Tibial nerve (tissue), 4 donors: ENCODE measurements around the gene NLRP7. TPM values are rescaled to one million over a fixed set of nuclear protein-coding genes. Genes with fewer than 3 reads are reported as not detected.
"Not testable (repeated sequence)": the region's sequence is repeated elsewhere in the genome, so short reads cannot be mapped to it uniquely, and the experiment has no call there.

Experiments used
- DNase-seq, 2 donors: peaks; one replicate each; pipeline ENCODE4 v3.0.0-alpha.2; 2019; ENCODE audit warnings: low spot score in 2 of 2
- H3K27ac ChIP-seq, 4 donors: fragments of 200-600 bp; sonication (generic) in 3 of 4; one replicate each; pipeline ENCODE4 v1.5.1; 2017 to 2019; ENCODE audit warnings: mild to moderate bottlenecking in 1 of 4
- H3K27me3 ChIP-seq, 2 donors: fragments of 200-600 bp; sonication (generic) in 1 of 2; one replicate each; pipeline versions ENCODE4 v1.5.1 to v1.6.0; 2017 to 2019
- H3K36me3 ChIP-seq, 3 donors: fragments of 200-600 bp; sonication (generic); one replicate each; pipeline ENCODE4 v1.5.1; 2018 to 2019
- H3K4me1 ChIP-seq, 4 donors: fragments of 200-600 bp; sonication (generic) in 3 of 4; one replicate each; pipeline ENCODE4 v1.5.1; 2017 to 2019
- H3K4me3 ChIP-seq, 4 donors: fragments of 200-600 bp; sonication (generic) in 3 of 4; one replicate each; pipeline ENCODE4 v1.5.1; 2017 to 2019; ENCODE audit warnings: mild to moderate bottlenecking in 1 of 4, moderate library complexity in 1 of 4
- H3K9me3 ChIP-seq, 4 donors: fragments of 200-600 bp; sonication (generic) in 3 of 4; one replicate each; pipeline ENCODE4 v1.5.1; 2017 to 2019
- CTCF ChIP-seq, 5 experiments: fragments of 200-600 bp in 3 of 5; fragments of 450-650 bp in 2 of 5; sonication (generic) in 3 of 5; IDR thresholded peaks; one replicate each; pipeline ENCODE4 v1.5.1; 2016 to 2019; ENCODE audit warnings: antibody characterized with exemption in 5 of 5, mild to moderate bottlenecking in 3 of 5, moderate library complexity in 2 of 5
- EP300 ChIP-seq, 2 donors: sonication (generic); formaldehyde crosslinking; IDR thresholded peaks; one replicate each; pipeline ENCODE4 v1.6.1; 2017; ENCODE audit warnings: antibody characterized with exemption in 2 of 2, mild to moderate bottlenecking in 1 of 2
- POLR2A ChIP-seq, 2 donors: fragments of 450-650 bp; IDR thresholded peaks; one replicate each; pipeline ENCODE4 v1.6.1; 2017; ENCODE audit warnings: antibody characterized with exemption in 2 of 2, mild to moderate bottlenecking in 2 of 2, moderate library complexity in 2 of 2
- WGBS, 2 donors: methylation state at CpG; one replicate each; pipeline ENCODE4 v1.1.5; 2018; 5-methylcytosine and 5-hydroxymethylcytosine counted together
- total RNA-seq, 4 donors: library from RNA; depleted of rRNA; stranded (reverse); fragments of >200 nt; gene quantifications; one replicate each; pipeline ENCODE4 v1.1.0, GENCODE V29; 2016

NLRP7 gene
- not detected for total RNA-seq

GRCh38 chr19:54947381-54947780, at the start of gene NLRP7:
TSS of gene NLRP7 (minus strand) at chr19:54947530.
- WGBS, 2 donors = 89% methylated on average over 8 of the region's 8 CpGs
- H3K4me1 ChIP-seq = no peaks in the 10 kb centered on the region
- H3K36me3 ChIP-seq = no peaks in the 10 kb centered on the region
- H3K4me3 ChIP-seq = no peak within 1 kb of the TSS
- no peaks in the 10 kb centered on the region for H3K27me3 ChIP-seq
- TF ChIP-seq POLR2A (IDR thresholded peaks at IDR 0.05) (no peak), CTCF (IDR thresholded peaks at IDR 0.05) (no peak), EP300 (IDR thresholded peaks at IDR 0.05) (no peak)
- H3K27ac ChIP-seq = no peak within 1 kb of the TSS
- peaks cover 0 to 17% (median 0%) of the 10 kb centered on the region in 4 donors for H3K9me3 ChIP-seq
- no peak for DNase-seq

GRCh38 chr19:54995561-54995960, 48.2 kb upstream of the NLRP7 start:
- WGBS, 2 donors = 73 to 78% methylated on average over 3 of the region's 3 CpGs
- Histone ChIP-seq H3K27me3 (no peaks in the 10 kb centered on the region), H3K4me1 (no peaks in the 10 kb centered on the region), H3K4me3 (no peak overlapping the region), H3K27ac (no peak overlapping the region), H3K36me3 (no peaks in the 10 kb centered on the region), H3K9me3 (peaks cover 0 to 15% (median 0%) of the 10 kb centered on the region in 4 donors)
- no peak for DNase-seq
- TF ChIP-seq POLR2A (IDR thresholded peaks at IDR 0.05) (no peak), EP300 (IDR thresholded peaks at IDR 0.05) (no peak), CTCF (IDR thresholded peaks at IDR 0.05) (no peak)

- WGBS, 2 donors = 86 to 92% methylated on average over 11 of the region's 11 CpGs
- H3K27ac ChIP-seq, DNase-seq, H3K36me3 ChIP-seq, H3K27me3 ChIP-seq, H3K4me3 ChIP-seq, H3K4me1 ChIP-seq: not testable (repeated sequence)
- peaks cover 0 to 24% (median 0%) of the 10 kb centered on the region in 4 donors for H3K9me3 ChIP-seq
Observed at GRCh38 chr19:54989531-54989930, 42.2 kb upstream of the NLRP7 start.

- not testable (repeated sequence) for H3K4me3 ChIP-seq, H3K4me1 ChIP-seq, H3K36me3 ChIP-seq, H3K27me3 ChIP-seq, H3K27ac ChIP-seq, DNase-seq
- peaks cover 0 to 28% (median 0%) of the 10 kb centered on the region in 4 donors for H3K9me3 ChIP-seq
- WGBS, 2 donors = 73 to 77% methylated on average over 13 to 17 of the region's 23 CpGs
Observed at GRCh38 chr19:54982562-54982961, 35.2 kb upstream of the NLRP7 start.

- peaks cover 0 to 19% (median 0%) of the 10 kb centered on the region in 4 donors for H3K9me3 ChIP-seq
- H3K27ac ChIP-seq, H3K4me1 ChIP-seq, H3K27me3 ChIP-seq, DNase-seq, H3K4me3 ChIP-seq, H3K36me3 ChIP-seq: not testable (repeated sequence)
- 83 to 84% methylated on average over 19 of the region's 19 CpGs for WGBS, 2 donors
Observed at GRCh38 chr19:54973229-54974090, 26.1 kb upstream of the NLRP7 start.

- H3K27ac ChIP-seq, H3K36me3 ChIP-seq, DNase-seq, H3K27me3 ChIP-seq, H3K4me3 ChIP-seq, H3K4me1 ChIP-seq: not testable (repeated sequence)
- H3K9me3 ChIP-seq = peaks cover 0 to 25% (median 0%) of the 10 kb centered on the region in 4 donors
- WGBS, 2 donors = 74 to 96% methylated on average over 4 to 5 of the region's 5 CpGs
Observed at GRCh38 chr19:54971446-54971845, 24.1 kb upstream of the NLRP7 start.

GRCh38 chr19:54969647-54970046, 22.3 kb upstream of the NLRP7 start:
- Histone ChIP-seq H3K4me3 (no peak overlapping the region), H3K27ac (no peak overlapping the region), H3K9me3 (peaks cover 0 to 26% (median 0%) of the 10 kb centered on the region in 4 donors), H3K4me1 (no peaks in the 10 kb centered on the region), H3K27me3 (no peaks in the 10 kb centered on the region), H3K36me3 (no peaks in the 10 kb centered on the region)
- WGBS, 2 donors = 55 to 91% methylated on average over 3 to 4 of the region's 4 CpGs
- DNase-seq = no peak
- TF ChIP-seq EP300 (IDR thresholded peaks at IDR 0.05) (no peak), CTCF (IDR thresholded peaks at IDR 0.05) (no peak), POLR2A (IDR thresholded peaks at IDR 0.05) (no peak)
